ENCODE data around the gene ENPP7.

The ENPP7 gene

GRCh38 chr17:79788455-79788854 is 57.7 kb downstream of the ENPP7 start:
- DNase-seq (ENCODE audit: extremely low read depth, low read depth): no peak

GRCh38 chr17:79788989-79789942 is 58.5 kb downstream of the ENPP7 start:
- TF ChIP-seq CTCF (IDR thresholded peaks at IDR 0.05; ENCODE audit: low read depth, low read length): no peak
- DNase-seq (ENCODE audit: extremely low read depth, low read depth): no peak

More at GRCh38 chr17:79788455-79788854, 57.7 kb downstream of the ENPP7 start:
- TF ChIP-seq CTCF (IDR thresholded peaks at IDR 0.05; ENCODE audit: low read depth, low read length): no peak

- TF ChIP-seq CTCF (IDR thresholded peaks at IDR 0.05; ENCODE audit: low read depth, low read length): peak; percentile 49
- DNase-seq (ENCODE audit: extremely low read depth, low read depth): no peak
These were observed 59.4 kb downstream of the ENPP7 start for GRCh38 chr17:79789943-79790804.

DNA sequence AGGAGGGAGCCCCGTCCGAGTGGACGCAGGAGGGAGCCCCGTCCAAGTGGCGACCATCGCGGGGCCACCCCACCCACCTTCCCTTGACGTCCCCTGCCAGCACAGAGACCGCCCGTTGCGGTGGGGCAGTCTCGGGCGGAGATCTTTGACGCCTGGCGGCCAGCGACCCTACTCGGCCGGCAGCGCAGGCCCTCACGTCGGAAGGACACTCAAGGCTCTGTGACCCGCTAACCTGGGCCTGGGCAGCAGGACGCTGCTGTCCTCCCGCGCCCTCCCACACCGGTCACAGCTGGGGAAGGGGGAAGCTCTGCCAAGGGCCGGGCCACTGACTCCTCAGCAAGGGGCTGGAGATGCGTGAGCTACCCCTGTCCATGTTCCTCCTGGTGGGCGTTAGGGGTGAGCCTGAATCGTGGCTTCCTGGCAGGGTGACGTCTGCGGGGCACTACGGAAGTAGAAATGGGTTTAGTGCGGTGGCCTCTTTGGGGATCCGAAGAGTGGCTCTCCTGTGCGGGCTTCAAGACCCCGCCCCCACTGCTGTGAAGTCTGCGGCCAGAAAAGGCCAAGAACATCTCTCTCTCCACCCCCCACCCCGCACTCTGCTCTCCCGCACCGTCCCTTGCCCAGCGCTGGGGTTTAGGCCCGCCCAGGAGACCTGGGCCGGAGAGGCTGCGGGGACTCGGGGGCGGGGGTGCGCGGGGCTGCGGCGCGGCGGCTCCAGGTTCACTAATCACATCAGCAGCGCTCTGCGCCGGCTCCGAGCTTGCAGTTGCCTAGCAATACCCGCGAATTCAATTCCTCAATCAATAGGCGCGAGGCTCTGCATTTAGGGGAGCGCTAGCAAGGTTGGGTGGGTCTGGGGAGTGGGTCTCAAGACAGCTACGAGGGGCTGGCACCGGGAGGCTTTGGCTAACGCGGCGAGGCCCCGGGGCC is 60.3 kb downstream of the ENPP7 start:
- no peak for TF ChIP-seq CTCF (IDR thresholded peaks at IDR 0.05; ENCODE audit: low read depth, low read length)
- no peak for DNase-seq (ENCODE audit: extremely low read depth, low read depth)

- no peak for DNase-seq (ENCODE audit: extremely low read depth, low read depth)
- TF ChIP-seq CTCF (IDR thresholded peaks at IDR 0.05; ENCODE audit: low read depth, low read length): no peak
These were observed 61.0 kb downstream of the ENPP7 start for GRCh38 chr17:79791735-79792161.

All from AG09319 (cell line).